GM12878 (cell line): Measurements from ENCODE around the gene TNK1. TPM values are rescaled to one million over a fixed set of nuclear protein-coding genes. Genes with fewer than 3 reads are reported as not detected.
"Not testable (repeated sequence)": the region's sequence is repeated elsewhere in the genome, so short reads cannot be mapped to it uniquely, and the experiment has no call there.

Experiments used
- ATAC-seq: fragments of 200-7000 bp; cut with Tn5 transposase; 3 replicates; pipeline ENCODE4 v1.9.1; 2020; ENCODE audit warnings: mild to moderate bottlenecking, moderate library complexity
- BruUV-seq: library from RNA; stranded (reverse); fragments of 400-500 nt; replicated peaks from 2 replicates; lab custom pipeline; 2021; lab: Mats Ljungman, UMichigan
- CTCF ChIA-PET: fragments of 300-600 bp; sonication (Branson Sonifier 250); formaldehyde crosslinking; extraction: SDS; loops from one replicate; lab custom pipeline; 2021; ENCODE audit warnings: inconsistent platforms; lab: Yijun Ruan, JAX
- POLR2A ChIA-PET: fragments of 350-600 bp; formaldehyde crosslinking; extraction: SDS; loops from one replicate; lab custom pipeline; 2021; ENCODE audit warnings: inconsistent platforms; lab: Charles Lee
- RAD21 ChIA-PET: fragments of 300-600 bp; sonication (Branson Sonifier 250); formaldehyde crosslinking; loops from one replicate; lab custom pipeline; 2023; ENCODE audit warnings: antibody characterized with exemption; ENCODE audit not compliant: unreplicated experiment; lab: Charles Lee
- SMC1A ChIA-PET: fragments of 300-600 bp; sonication (Branson Sonifier 250); formaldehyde crosslinking; loops from one replicate; lab custom pipeline; 2023; ENCODE audit not compliant: unreplicated experiment, uncharacterized antibody; lab: Charles Lee
- DNase-seq: peaks from one replicate; pipeline ENCODE4 v3.0.0-alpha.2; 2011; ENCODE audit warnings: low read depth, low spot score
- FAIRE-seq: peaks from 3 replicates; lab custom pipeline; 2011; peaks lifted over from hg19 to GRCh38; lab: Jason Lieb, UNC
- H2AFZ ChIP-seq: 2 replicates; pipeline ENCODE4 v1.6.0; 2011; ENCODE audit warnings: low read depth, low read length, control low read depth; ENCODE audit not compliant: control insufficient read depth
- H3K27ac ChIP-seq: 2 replicates; pipeline ENCODE4 v1.5.1; 2011; ENCODE audit warnings: control low read depth; ENCODE audit not compliant: control insufficient read depth, insufficient read depth
- H3K27me3 ChIP-seq, 2 experiments: replicated peaks in 1 of 2; 2 replicates each; pipeline versions ENCODE4 v1.6.0 to v1.6.1; 2011; ENCODE audit warnings: low read length in 1 of 2; ENCODE audit not compliant: control insufficient read depth in 2 of 2, insufficient read depth in 2 of 2
- H3K36me3 ChIP-seq, 2 experiments: 2 replicates each; pipeline ENCODE4 v1.5.1; 2011; ENCODE audit warnings: low read length in 1 of 2; ENCODE audit not compliant: control insufficient read depth in 2 of 2, insufficient read depth in 2 of 2
- H3K4me1 ChIP-seq: 2 replicates; pipeline ENCODE4 v1.6.1; 2011; ENCODE audit warnings: mild to moderate bottlenecking, low read length, moderate library complexity, mixed read lengths; ENCODE audit not compliant: control insufficient read depth, insufficient read depth
- H3K4me2 ChIP-seq: 2 replicates; pipeline ENCODE4 v1.6.0; 2011; ENCODE audit warnings: control low read depth; ENCODE audit not compliant: control insufficient read depth, insufficient read depth
- H3K4me3 ChIP-seq: fragments of 200-600 bp; sonication (generic); 2 replicates; pipeline ENCODE4 v1.5.1; 2016
- H3K79me2 ChIP-seq: 2 replicates; pipeline ENCODE4 v1.6.0; 2011; ENCODE audit warnings: low read length; ENCODE audit not compliant: control insufficient read depth, insufficient read depth
- H3K9ac ChIP-seq: 2 replicates; pipeline ENCODE4 v1.8.0; 2011; ENCODE audit warnings: low read length, control low read depth, mixed read lengths; ENCODE audit not compliant: control insufficient read depth, insufficient read depth
- H3K9me3 ChIP-seq: replicated peaks from 3 replicates; pipeline ENCODE4 v1.5.1; 2011; ENCODE audit warnings: mild to moderate bottlenecking, low read length; ENCODE audit not compliant: control insufficient read depth, insufficient read depth
- H4K20me1 ChIP-seq: 2 replicates; pipeline ENCODE4 v1.6.0; 2011; ENCODE audit not compliant: control insufficient read depth, insufficient read depth
- BHLHE40 ChIP-seq, 2 experiments: fragments of 450-650 bp in 1 of 2; IDR thresholded peaks; 2 replicates each; pipeline ENCODE4 v1.6.1; 2011 to 2017; ENCODE audit warnings: low read depth in 2 of 2, borderline replicate concordance in 1 of 2, improper control_type of control experiment in 1 of 2, low read length in 1 of 2, mild to moderate bottlenecking in 1 of 2
- CBFB ChIP-seq: IDR thresholded peaks from 2 replicates; pipeline ENCODE4 v1.6.1; 2016; ENCODE audit warnings: antibody characterized with exemption, low read depth
- CBX5 ChIP-seq: sonication (generic); IDR thresholded peaks from 2 replicates; pipeline ENCODE4 v1.6.1; 2016; ENCODE audit warnings: low read depth, moderate library complexity, mild to moderate bottlenecking, inconsistent platforms
- DPF2 ChIP-seq: fragments of 450-650 bp; IDR thresholded peaks from 2 replicates; pipeline ENCODE4 v1.6.1; 2017; ENCODE audit warnings: mild to moderate bottlenecking
- LARP7 ChIP-seq: fragments of 450-650 bp; IDR thresholded peaks from 2 replicates; pipeline ENCODE4 v1.6.1; 2017; ENCODE audit warnings: mild to moderate bottlenecking
- POLR2A ChIP-seq: IDR thresholded peaks from 2 replicates; pipeline ENCODE4 v1.6.1; 2011; ENCODE audit warnings: low read depth, mild to moderate bottlenecking, low read length
- POLR2AphosphoS5 ChIP-seq: IDR thresholded peaks from 2 replicates; pipeline ENCODE4 v1.6.1; 2011; ENCODE audit warnings: mild to moderate bottlenecking, low read length, inconsistent platforms
- RAD51 ChIP-seq: fragments of 450-650 bp; IDR thresholded peaks from 2 replicates; pipeline ENCODE4 v1.6.1; 2016; ENCODE audit warnings: moderate library complexity, mild to moderate bottlenecking, inconsistent platforms
- SMAD5 ChIP-seq: IDR thresholded peaks from 2 replicates; pipeline ENCODE4 v1.6.1; 2016; ENCODE audit warnings: antibody characterized with exemption, low read depth
- WGBS: methylation state at CpG from one replicate; pipeline ENCODE4 v1.1.6; 2016; ENCODE audit warnings: low lambda C conversion rate; ENCODE audit not compliant: insufficient replicate concordance, insufficient coverage; ENCODE audit errors: missing lambda C conversion rate; 5-methylcytosine and 5-hydroxymethylcytosine counted together
- in situ Hi-C: fragments of 300-500 bp; cut with MboI; formaldehyde crosslinking; loops from 9 replicates; pipeline ENCODE4 v1.14.3; 2018; ENCODE audit warnings: mixed read lengths
- intact Hi-C: fragments of 100-400 bp; cut with micrococcal nuclease; formaldehyde crosslinking; loops from one replicate; pipeline ENCODE4 v1.14.2; 2022; ENCODE audit not compliant: unreplicated experiment
- polyA plus RNA-seq, 11 experiments: library from polyadenylated mRNA; depleted of rRNA in 4 of 11; unstranded in 6 of 11; stranded (reverse) in 5 of 11; fragments of >200 nt; fragmentation: Nextera tagmentation in 4 of 11; fragmentation: Illumina TruSeq in 1 of 11; extraction: Ambion mirVana in 4 of 11; extraction: Trizol in 1 of 11; gene quantifications; 1 replicate in 1 of 11; 2 replicates in 10 of 11; pipeline versions ENCODE4 v1.2.1 to v1.2.3, GENCODE V29; 2011 to 2016; ENCODE audit warnings: inconsistent platforms in 2 of 11, missing spikeins in 2 of 11, low read depth in 1 of 11
- total RNA-seq, 4 experiments: library from RNA; depleted of rRNA in 3 of 4; stranded (reverse); fragments of >200 nt in 3 of 4; fragmentation: Illumina TruSeq in 1 of 4; extraction: Trizol in 1 of 4; gene quantifications; 2 replicates each; pipeline versions ENCODE4 v1.2.1 to v1.2.3, GENCODE V29; 2013 to 2021
- TF ChIP-seq, protein P1 (sequence below): fragments of 450-650 bp; formaldehyde crosslinking; IDR thresholded peaks from 2 replicates; pipeline ENCODE4 v1.4.0; 2020; ENCODE audit warnings: mild to moderate bottlenecking, moderate library complexity
- TF ChIP-seq, protein P2 (sequence below): fragments of 450-650 bp; IDR thresholded peaks from 2 replicates; pipeline ENCODE4 v1.6.1; 2017; ENCODE audit warnings: low read depth, mild to moderate bottlenecking, moderate library complexity

Gene TNK1
- total and polyA plus RNA-seq, 10 of the 15 experiments (the other 5 are each of a cell fraction or from before 2014, with no cell fraction given): 0.06 to 2.5 (median 0.70) TPM

DNA sequence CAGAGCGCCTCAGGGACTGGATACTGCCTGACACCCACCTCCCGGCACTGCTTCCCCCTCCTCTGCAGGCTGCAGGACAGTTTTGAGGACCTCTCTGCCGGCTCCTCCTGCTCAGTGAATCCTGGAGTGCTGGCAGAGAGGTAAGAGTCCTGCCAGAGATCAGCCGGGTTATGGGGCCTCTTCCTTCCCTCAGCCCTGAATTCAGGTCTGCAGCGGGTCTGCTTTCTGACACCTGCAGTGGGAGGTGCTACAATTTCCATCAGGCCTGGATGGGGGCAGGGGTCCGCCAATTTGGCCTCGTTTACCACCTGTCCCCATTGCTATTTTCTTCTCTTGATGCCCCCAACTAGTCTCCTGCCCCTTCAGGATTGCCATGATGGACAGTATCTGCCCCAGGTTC, 48.8 kb upstream of the TNK1 start:
- Histone ChIP-seq H3K9me3 (no peaks in the 10 kb centered on the region), H3K79me2 (peaks cover 28% of the 10 kb centered on the region), H3K36me3 (no peaks in the 10 kb centered on the region), H4K20me1 (no peaks in the 10 kb centered on the region), H3K27ac (peak overlapping the region; percentile 79), H3K4me3 (peak overlapping the region; percentile 54; the same call in 1 of the 2 replicates), H3K4me2 (peak overlapping the region; percentile 85), H3K27me3 (no peaks in the 10 kb centered on the region), H3K4me1 (peaks cover 41% of the 10 kb centered on the region), H2AFZ (peak overlapping the region; percentile 11), H3K9ac (peak overlapping the region; percentile 48)
- no peak for TF ChIP-seq DPF2
- TF ChIP-seq LARP7: peak; percentile 47; the same call in 1 of the 2 replicates
- TF ChIP-seq CBX5: no peak
- TSS peak; percentile 90 for BruUV-seq
- WGBS: 33% methylated on average over 7 of the region's 7 CpGs
- in situ Hi-C loops: no loop called here
- SMC1A ChIA-PET: interaction anchor here (1.5 kb wide), 1 partner anchor 24 kb away, joined by 3 read pairs; no protein-coding TSS in a partner anchor
- POLR2A ChIA-PET: no interaction called here
- no peak for DNase-seq
- FAIRE-seq: no peak
- CTCF ChIA-PET: interaction anchor here (1.4 kb wide), 1 partner anchor 228 kb away, joined by 3 read pairs; no protein-coding TSS in a partner anchor
- no peak for ATAC-seq
- RAD21 ChIA-PET: no interaction called here
- intact Hi-C loops: no loop called here

DNA sequence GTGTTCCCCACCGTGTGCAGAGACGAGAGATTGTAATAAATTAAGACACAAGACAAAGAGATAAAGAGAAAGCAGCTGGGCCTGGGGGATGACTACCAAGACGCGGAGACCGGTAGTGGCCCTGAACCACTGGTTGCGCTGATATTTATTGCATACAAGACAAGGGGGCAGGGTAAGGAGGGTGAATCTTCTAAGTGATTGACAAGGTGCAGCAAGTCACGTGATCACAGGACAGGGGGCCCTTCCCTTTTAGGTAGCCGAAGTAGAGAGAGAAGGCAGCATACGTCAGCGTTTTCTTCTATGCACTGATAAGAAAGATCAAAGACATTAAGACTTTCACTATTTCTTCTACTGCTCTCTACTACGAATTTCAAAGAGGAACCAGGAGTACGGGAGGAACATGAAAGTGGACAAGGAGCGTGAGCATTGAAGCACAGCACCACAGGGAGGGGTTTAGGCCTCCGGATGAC, 48.3 kb upstream of the TNK1 start:
- peaks cover 31% of the 10 kb centered on the region for H3K79me2 ChIP-seq
- H2AFZ ChIP-seq: peak overlapping the region; percentile 11; the same call in 1 of the 2 replicates
- H3K9me3 ChIP-seq, intact Hi-C loops, H4K20me1 ChIP-seq, in situ Hi-C loops, H3K27me3 ChIP-seq, H3K36me3 ChIP-seq, RAD21 ChIA-PET, ATAC-seq, DNase-seq, POLR2A ChIA-PET, SMC1A ChIA-PET, BruUV-seq: not testable (repeated sequence)
- H3K27ac ChIP-seq: peak overlapping the region; percentile 79
- CTCF ChIA-PET: interaction anchor here (1.4 kb wide), 1 partner anchor 228 kb away, joined by 3 read pairs; no protein-coding TSS in a partner anchor
- H3K4me3 ChIP-seq: peak overlapping the region; percentile 54; the same call in 1 of the 2 replicates
- peak; percentile 82 for FAIRE-seq
- peak overlapping the region; percentile 48; the same call in 1 of the 2 replicates for H3K9ac ChIP-seq
- 2% methylated on average over 14 of the region's 14 CpGs for WGBS
- H3K4me2 ChIP-seq: peak overlapping the region; percentile 85
- peaks cover 38% of the 10 kb centered on the region for H3K4me1 ChIP-seq
- TF ChIP-seq, protein P1, sequence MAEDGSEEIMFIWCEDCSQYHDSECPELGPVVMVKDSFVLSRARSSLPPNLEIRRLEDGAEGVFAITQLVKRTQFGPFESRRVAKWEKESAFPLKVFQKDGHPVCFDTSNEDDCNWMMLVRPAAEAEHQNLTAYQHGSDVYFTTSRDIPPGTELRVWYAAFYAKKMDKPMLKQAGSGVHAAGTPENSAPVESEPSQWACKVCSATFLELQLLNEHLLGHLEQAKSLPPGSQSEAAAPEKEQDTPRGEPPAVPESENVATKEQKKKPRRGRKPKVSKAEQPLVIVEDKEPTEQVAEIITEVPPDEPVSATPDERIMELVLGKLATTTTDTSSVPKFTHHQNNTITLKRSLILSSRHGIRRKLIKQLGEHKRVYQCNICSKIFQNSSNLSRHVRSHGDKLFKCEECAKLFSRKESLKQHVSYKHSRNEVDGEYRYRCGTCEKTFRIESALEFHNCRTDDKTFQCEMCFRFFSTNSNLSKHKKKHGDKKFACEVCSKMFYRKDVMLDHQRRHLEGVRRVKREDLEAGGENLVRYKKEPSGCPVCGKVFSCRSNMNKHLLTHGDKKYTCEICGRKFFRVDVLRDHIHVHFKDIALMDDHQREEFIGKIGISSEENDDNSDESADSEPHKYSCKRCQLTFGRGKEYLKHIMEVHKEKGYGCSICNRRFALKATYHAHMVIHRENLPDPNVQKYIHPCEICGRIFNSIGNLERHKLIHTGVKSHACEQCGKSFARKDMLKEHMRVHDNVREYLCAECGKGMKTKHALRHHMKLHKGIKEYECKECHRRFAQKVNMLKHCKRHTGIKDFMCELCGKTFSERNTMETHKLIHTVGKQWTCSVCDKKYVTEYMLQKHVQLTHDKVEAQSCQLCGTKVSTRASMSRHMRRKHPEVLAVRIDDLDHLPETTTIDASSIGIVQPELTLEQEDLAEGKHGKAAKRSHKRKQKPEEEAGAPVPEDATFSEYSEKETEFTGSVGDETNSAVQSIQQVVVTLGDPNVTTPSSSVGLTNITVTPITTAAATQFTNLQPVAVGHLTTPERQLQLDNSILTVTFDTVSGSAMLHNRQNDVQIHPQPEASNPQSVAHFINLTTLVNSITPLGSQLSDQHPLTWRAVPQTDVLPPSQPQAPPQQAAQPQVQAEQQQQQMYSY (CRISPR knock-in tag): 0 out of 2 replicates have a peak, but pooled peaks have one; percentile 37
- TF ChIP-seq, protein P2, sequence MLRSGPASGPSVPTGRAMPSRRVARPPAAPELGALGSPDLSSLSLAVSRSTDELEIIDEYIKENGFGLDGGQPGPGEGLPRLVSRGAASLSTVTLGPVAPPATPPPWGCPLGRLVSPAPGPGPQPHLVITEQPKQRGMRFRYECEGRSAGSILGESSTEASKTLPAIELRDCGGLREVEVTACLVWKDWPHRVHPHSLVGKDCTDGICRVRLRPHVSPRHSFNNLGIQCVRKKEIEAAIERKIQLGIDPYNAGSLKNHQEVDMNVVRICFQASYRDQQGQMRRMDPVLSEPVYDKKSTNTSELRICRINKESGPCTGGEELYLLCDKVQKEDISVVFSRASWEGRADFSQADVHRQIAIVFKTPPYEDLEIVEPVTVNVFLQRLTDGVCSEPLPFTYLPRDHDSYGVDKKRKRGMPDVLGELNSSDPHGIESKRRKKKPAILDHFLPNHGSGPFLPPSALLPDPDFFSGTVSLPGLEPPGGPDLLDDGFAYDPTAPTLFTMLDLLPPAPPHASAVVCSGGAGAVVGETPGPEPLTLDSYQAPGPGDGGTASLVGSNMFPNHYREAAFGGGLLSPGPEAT: peak; percentile 46; the same call in 1 of the 2 replicates
- TF ChIP-seq SMAD5 (peak; percentile 73), BHLHE40 (IDR thresholded peaks at IDR 0.05; ENCODE audit: borderline replicate concordance in 1 of 2, low read depth in 2 of 2, low read length in 1 of 2) (peak; percentile 15 to 93; a peak in 2 of 4 replicates), CBFB (0 out of 2 replicates have a peak, but pooled peaks have one; percentile 32), POLR2A (peak; percentile 59; the same call in 1 of the 2 replicates), RAD51 (peak; percentile 99), POLR2AphosphoS5 (peak; percentile 72)
